HG02870 (cell line): ENCODE data around the gene RBFA.
"Not testable (repeated sequence)": the region's sequence is repeated elsewhere in the genome, so short reads cannot be mapped to it uniquely, and the experiment has no call there.

Experiments
- ATAC-seq: cut with Tn5 transposase; IDR thresholded peaks from one replicate; pipeline ENCODE4 v1.9.1; 2021; ENCODE audit warnings: mild to moderate bottlenecking, moderate library complexity; ENCODE audit not compliant: unreplicated experiment

Gene RBFA, protein sequence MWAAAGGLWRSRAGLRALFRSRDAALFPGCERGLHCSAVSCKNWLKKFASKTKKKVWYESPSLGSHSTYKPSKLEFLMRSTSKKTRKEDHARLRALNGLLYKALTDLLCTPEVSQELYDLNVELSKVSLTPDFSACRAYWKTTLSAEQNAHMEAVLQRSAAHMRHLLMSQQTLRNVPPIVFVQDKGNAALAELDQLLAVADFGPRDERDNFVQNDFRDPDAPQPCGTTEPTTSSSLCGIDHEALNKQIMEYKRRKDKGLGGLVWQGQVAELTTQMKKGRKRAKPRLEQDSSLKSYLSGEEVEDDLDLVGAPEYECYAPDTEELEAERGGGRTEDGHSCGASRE

DNA sequence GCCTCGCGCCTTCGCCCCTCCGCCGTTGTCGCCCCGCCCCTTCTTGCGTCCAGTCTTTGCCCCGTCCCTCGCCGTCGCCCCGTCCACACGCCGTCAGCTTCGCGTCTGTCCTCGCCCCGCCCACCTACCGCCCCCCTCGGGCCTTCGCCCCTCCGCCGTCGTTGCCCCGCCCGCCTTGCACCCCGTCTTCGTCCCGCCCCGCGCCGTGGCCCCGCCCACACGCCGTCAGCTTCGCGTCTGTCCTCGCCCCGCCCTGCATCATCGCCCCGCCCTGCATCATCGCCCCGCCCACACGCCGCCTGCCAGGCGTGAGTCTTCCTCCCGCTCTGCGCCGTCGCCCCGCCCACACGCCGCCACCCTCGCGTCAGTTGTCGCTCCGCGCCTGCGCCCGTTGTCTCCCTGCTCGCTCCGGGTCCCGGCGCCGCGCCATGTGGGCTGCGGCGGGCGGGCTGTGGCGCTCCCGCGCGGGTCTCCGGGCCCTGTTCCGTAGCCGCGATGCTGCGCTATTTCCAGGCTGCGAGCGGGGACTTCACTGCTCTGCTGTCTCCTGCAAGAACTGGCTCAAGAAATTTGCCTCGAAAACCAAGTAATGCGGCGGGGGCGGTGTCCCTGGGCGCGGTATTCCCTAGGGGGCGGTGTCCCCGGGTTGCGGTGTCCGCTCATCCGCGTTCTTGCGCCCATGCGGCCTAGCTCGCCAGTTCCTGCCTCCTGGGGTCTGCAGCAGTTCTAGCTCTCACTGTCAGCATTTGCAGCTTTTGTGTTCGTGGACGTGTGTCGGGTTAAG lies at the start of gene RBFA:
Gene RBFA, plus strand, starts transcription at position 367 of the 784 bp plus-strand sequence. Its CDS starts 62 bp downstream, at position 429.
- ATAC-seq = peak; percentile 74

DNA sequence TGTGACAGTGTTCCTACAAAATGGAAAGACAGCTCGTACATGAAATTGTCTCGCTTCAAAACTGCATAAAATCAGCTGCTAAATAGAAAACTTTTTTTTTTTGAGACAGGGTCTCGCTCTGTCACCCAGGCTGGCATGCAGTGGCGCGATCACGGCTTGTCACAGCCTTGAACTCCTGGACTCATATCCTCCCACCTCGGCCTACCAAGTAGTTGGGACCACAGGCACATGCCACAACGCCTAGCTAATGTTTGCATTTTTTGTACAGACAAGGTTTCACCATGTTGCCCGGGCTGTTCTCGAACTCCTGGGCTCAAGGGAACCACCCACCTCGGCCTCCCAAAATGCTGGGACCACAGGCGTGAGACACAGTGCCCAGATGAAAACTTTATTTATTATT lies 49.1 kb upstream of the RBFA start:
- ATAC-seq = no peak

DNA sequence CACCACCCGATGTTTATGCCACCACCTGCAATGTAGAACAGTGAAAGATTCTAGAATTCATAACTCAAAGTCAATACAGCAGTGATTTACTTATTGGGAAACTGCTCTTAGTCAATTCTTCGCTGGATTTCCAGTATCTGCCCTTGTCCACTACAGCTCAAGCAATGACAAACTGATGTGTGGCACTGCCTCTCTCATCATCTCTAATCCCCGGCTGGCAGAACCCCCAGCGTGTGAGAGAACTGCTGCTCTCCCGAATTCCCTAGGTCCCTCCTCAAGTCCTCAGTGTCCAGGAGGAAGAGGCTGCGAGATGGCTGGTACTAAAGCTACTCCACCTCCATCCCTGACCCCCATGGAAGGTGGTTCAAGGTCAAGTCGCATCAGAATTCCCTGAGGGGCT lies 47.5 kb upstream of the RBFA start:
- no peak for ATAC-seq

DNA sequence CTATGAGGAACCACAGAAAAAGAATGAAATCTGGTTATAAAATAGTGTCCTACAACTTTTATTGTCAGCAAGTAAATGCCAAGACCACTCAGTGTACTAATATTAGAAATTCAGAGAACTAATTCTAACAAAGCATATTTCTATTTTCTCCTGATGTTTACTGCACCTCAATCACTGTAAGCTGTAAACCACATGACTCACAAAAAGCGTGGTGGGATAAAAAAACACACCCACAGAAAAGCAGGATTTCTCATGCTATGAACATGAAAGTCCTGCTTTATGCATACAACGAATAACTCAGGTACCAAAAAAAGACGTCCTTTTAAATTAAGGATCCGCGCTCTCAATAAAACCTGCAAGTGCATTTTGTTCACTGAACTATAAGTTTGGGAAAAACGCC lies 46.7 kb upstream of the RBFA start:
- ATAC-seq = no peak

DNA sequence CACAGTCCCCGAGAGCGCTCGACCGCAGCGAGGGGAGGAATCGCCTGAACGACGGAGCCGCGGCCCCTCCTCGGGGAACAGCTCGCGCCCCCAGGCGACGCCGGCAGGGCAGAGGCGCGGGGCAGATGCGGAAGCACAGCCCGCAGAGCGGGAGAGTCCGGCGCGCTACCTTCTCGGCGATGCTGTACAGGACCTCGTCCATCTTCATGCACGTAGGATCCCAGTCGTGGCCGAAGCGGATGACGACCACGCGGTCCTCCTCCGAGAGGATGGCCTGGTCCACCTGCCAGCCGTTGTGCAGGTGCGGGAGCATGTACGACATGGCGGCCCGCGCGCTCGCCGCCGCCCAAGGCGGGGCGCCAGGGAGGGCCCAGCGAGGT lies 46.2 kb upstream of the RBFA start:
- ATAC-seq = peak; percentile 53

DNA sequence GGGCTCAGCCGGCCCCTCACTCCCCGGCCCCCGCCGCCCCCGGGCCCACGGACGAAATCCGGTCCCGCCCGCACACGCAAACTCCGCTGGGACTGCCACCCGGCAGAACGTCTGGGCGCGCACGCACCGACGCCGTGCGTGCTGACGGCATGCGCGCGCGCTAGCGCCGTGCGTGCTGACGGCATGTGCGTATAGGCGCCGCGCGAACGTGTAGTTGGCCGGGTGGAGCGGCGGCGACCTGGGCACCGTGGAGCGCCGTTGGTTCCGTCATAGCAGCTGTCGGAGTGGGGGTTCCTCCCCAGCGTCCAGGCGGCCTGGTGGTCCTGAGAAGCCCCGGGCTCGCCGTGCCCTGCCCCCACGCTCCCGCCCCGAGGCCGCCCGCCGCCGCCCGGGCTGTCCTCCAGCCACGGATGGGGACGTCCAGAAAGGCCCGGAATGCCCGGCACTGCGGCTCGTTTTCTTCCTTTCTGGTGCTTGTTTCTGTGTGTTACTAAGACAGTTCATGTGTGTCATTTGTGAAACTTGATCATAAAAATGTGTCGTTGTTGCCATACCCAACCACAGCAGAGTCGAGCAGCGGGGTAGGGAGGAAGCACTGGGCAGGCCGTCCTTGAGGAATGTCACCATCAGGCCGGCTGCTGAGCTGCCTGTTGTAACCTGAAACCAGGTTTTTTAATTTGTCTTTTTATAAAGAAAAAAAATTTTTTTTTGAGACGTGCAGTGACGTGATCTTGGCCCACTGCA lies 45.6 kb upstream of the RBFA start, which contains the start of gene TXNL4A:
Gene TXNL4A, minus strand, starts transcription at position 113 of the 744 bp plus-strand sequence. CDS start 171 bp downstream, outside the sequence.
- ATAC-seq = peak; percentile 94

DNA sequence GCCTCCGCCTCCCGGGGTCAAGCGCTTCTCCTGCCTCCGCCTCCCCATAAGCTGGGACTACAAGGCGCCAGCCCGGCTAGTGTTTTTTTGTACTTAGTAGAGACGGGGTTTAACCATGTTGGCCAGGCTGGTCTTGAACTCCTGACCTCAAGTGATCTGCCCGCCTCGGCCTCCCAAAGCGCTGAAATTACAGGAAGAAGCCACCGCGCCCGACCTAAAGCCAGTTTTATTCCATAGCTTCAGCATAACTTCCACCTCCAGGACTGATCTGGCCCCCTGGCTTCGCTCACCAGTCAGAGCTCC lies 45.1 kb upstream of the RBFA start:
- no peak for ATAC-seq

DNA sequence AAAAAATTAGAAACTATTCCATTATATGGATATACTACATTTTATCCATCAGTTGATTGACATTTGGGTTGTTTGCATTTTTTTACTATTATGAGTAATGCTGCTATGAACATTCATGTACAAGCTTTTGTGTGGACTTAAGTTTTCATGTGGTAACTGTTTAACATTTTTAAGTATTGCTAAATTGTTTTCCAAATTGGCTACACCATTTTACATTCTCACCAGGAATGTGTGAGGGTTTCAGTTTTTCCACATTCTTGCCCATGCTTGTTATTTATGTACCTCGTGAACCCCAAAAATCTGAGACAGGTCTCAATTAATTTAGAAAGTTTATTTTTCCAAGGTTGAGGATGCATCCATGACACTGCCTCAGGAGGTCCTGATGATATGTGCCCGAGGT lies 42.7 kb upstream of the RBFA start:
- no peak for ATAC-seq

DNA sequence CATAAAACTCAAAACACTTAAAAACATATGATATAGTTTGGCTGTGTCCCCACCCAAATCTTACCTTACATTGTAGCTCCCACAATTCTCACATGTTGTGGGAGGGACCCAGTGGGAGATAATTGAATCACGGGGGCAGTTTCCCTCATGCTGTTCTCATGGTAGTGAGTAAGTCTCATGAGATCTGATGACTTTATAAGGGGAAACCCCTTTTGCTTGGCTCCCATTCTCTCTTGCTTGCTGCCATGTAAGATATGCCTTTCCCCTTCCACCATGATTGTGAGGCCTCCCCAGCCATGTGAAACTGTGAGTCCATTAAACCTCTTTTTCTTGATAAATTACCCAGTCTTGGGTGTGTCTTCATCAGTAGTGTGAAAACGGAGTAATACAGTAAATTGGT lies 34.5 kb upstream of the RBFA start:
- ATAC-seq = not testable (repeated sequence)

DNA sequence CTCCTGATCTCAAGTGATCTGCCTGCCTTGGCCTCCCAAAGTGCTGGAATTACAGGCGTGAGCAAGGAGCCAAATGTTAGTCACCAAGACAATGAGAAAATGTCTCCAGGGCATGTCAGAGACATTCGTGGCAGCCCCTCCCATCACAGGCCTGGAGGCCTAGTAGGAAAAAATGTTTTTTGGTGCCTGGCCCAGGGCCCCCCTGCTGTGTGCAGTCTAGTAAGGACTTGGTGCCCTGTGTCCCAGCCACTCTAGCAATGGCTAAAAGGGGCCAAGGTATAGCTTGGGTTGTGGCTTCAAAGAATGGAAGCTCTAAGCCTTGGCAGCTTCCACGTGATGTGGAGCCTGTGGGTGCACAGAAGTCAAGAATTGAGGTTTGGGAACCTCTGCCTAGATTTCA lies 33.4 kb upstream of the RBFA start:
- no peak for ATAC-seq

DNA sequence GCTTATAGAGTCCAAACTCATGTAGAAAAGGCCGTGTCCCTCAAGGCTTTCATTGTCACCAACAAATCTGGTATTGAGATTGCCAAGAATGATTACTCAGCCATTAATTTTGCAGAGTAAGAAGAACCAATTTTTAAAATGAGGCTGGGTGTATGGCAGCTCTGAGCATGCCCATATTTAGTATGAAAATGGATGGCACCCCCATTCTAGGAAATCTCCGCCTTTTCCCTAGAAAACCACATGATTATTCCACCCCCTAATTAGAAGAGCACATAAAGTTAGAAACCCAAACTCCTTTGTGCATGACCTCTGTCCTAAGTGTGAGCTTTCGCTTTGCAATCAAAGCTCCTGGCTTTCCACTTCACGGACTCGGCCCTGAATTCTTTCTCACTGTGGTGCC lies 31.8 kb upstream of the RBFA start:
- ATAC-seq = no peak

DNA sequence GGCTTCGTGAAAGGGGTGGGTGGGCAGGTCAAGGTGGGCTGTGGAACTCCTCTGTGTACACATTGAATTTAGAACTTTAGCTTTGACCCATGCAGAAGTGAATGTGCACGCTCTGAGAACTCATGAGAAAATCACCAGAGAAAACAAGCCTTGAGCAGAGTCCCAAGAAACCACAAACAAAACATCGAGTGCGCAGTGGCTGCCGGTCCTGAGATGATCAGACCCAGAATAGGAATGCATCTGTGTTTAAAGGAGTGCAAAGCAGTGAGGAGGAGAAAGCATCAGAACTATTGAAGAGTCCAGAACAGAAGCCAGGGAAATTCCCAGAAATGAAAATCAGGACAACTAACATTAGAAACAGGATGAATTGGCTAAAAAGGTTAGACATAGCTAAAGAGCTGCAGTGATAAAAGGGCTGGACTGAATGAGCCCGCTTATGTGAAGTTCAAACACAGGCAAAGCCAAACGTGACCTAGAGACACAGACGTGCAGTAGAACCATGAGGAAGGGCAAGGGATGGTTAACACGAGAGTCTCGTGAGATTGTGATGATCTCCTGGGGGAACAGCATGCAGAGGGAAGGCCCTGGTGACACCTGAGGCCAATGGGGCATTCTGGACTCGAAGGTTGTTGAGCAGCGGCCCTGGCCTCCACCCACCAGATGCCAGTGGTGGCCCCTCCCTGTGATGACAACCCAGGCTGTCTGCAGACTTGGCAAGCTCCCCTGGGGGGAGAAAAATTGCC lies 29.5 kb upstream of the RBFA start:
- no peak for ATAC-seq

DNA sequence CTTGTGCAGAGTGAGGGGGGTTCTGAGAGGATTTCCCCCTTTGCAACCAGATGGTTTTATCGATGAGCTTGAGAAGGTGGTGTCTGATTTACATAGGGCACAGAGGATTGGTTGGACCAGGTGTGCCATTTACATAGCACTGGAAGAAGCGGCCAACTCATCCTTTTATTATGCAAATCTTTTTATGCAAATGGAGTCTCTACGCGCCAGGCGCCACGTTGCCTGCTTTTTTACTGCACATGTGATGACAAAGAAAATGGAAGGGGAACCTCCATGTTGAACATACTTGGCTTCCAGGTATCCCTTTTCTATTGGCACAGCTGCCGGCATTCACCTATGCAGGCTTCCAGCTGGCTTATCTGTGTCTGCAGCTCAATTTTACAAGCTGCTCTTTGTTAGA lies 27.5 kb upstream of the RBFA start:
- no peak for ATAC-seq

DNA sequence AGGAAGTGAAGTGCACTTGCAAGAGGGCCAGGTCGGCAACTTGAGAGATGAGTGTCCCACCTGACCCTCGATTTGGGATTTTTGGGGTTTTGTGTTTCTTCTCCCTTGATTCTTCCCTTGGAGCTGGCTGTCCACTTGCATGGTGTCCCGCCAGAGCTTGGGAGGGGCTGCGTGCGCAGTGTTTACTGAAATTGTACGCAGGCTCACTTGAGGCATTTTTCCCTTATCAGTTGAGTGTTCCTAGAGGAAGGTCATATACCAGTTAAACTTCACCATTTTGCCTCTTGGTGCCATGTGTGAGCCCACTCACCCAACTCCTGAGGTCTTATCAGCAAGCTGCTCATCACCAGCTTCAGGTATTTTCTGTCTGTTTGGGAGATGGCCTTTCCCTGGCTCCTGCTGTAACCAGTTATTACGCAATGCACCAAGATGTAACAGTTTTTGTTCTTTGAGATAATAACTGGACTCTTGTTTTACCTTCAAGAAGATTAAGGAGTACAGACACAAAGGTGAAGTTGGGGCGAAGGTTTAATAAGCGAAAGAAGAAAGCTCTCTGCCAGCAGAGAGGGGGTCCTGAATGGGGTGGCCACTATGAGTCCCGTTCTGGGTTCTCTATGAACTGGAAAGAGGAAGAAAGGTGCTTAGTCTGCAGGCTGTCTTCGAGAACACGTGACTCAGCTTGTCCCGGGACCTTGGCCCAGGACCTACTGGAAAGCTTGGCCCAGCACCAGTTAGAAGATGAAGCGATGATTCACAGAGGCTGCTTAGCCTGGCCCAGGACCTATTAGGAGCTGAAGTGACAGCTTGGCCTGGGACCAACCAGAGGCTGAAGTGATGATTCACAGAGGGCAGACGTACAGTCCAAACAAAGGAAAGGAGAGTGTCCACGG lies 24.3 kb upstream of the RBFA start:
- ATAC-seq = no peak

DNA sequence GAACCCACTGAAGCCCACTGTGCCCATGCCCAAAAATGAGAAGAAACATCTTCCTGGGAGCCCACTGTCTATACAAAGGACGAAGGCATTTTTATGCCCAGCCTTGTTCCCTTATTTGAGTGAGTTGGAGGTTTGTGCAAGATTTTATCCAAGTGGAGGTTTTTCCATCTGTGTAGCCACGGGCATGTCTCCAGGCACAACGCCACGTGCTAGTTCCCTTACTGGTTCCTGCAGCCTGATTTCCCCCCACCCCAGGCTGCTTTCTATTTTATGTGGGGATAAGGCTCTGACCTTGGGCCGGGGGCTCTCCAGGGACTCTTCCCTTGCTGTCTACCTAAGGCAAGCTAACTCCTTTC lies 23.7 kb upstream of the RBFA start:
- no peak for ATAC-seq

DNA sequence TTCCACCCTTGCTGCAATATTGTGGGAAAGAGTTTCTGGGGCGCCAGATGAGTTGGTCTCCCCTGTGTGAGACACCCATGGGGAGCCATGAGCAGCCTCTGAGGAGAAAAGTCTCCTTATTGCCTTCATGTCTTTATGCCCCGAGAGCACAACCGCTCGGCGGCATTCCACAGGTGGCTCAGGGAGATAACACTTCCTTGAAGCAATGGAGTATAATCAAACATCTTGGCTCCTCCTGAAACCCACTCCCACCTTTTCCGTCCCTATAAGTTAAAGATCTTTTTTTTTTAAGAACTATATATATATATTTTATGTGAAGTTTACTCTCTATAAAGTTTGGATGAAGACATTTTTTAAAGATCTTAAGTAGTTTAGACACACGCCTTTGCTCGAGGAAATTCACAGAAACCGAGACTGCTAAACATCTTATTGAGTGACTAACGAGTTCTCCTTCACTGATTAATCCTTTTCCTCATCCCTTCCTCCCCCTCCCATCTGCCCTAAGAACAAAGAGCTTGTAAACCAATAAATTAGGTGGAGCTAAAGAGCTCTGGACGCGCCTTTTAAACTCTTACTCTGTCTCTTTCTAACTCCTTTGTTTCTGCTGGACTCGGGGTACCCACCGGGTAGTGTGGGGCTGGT lies 22.6 kb upstream of the RBFA start:
- not testable (repeated sequence) for ATAC-seq

DNA sequence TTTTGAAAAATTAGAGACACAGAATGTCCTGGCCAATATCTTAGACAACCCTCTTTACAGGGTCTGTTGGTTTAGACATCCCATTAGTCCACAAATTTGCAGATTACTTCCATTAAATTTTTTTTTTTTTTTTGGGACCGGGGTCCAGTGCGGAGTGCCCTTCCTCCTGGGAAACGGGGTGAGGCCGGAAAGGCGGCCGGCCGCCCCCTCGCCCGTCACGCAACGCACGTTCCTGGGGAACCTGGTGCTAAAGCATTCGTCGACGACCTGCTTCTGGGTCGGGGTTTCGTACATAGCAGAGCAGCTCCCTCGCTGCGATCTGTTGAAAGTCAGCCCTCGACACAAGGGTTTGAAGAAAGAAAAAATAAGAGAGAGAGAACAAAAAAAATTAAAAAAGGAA lies 21.5 kb upstream of the RBFA start:
- ATAC-seq = no peak

DNA sequence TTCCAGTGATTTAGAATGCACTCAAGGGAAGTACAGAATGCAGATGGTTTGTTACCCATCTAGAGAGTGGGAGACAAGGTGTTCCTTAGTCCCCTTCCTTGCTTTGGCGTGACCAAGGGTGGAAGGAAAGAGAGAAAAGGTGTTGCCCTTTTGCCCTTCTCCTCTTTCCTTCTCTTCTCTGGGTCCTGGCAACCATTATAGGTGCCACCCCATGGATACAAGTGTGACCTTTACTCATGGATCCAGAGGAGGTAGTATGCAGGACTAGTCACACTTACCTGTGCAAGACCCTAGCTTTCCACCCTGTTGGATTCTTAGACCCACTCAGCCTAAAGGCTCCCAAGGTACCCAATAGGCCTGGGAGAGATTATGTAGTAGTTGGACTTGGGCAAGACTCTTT lies 11.6 kb upstream of the RBFA start:
- no peak for ATAC-seq

DNA sequence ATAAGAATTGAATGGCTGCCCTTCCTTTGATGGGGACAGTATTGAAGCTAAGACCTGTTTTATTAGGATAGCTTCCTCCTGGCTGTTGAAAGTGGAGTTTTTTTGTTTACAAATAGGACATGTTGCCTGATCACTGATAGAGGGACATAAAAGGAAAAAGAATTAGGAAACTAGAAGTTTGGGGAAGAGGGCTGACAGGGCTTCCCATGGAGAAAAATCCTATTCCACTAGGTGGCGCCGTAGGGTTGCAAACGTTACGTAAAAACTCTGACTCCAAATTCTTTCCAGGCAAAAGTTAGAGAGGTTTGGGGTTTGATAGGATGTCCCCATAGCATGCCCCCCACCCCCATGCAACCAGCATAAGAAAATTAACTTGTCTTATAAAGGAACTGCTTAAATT lies 11.1 kb upstream of the RBFA start:
- no peak for ATAC-seq

DNA sequence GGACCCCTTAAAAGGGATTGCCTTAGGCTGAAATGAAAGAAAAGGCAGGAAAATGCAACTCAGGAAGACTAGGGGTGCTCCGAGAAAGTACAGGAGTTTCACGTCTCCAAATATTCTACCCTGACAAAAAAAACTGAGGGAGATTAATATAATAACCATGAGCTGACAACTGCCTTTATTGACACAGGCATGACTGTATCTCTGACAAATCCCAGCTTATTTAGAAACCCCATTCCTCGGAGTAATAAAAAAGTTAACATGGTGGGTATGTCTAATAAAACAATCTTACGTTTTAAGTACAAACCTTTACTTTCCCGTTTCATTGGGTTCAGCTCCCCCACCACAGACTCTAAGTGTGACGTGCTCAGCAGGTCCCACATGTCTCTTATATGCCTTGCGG lies 7.9 kb upstream of the RBFA start:
- no peak for ATAC-seq
